AG08395 (cell line): ENCODE results near the gene NPW.
"Not testable (repeated sequence)": the region's sequence is repeated elsewhere in the genome, so short reads cannot be mapped to it uniquely, and the experiment has no call there.

Experiments used
- DNase-seq: peaks from one replicate; pipeline ENCODE4 v3.0.0; 2012; ENCODE audit warnings: mixed read lengths, low spot score

Gene NPW

DNA sequence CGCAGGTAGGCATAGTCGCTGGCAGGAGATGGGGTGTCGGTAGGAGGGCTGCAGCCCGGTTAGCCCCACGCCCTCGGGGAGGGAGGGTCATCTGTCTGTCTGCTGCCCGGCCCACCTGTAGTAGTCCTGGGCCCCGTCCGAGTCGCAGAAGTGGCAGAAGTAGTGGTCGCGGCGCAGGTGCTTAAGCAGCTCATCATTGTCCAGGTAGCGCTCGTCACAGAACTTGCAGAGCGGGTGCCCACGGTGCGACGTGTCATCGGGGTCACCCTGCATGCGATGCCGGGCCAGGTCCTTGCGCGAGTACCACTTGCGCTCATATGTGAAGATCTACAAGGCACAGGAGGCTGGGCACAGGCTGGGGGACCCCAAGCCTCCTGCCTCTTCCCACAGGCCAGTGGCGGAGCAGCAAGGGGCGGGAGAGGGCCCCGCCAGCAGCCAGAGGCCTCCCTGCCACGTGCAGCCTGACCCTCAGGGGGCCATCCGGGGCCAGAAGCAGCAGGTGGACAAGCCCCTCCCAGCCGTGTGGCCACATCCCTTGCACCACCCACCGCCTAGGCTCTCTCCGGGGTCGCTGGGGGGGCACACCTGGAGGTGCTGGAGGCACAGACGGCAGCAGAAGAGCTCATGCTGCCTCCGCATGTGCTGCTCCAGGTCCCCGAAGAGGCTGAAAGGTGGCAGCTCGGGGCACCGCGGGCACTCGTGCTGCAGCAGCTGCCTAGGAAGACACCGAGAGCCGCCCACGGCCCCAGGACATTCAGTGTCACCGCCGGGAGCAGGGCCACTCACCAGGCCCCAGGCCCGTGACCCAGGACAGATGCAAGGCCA, 17.0 kb upstream of the NPW start:
- DNase-seq = no peak

DNA sequence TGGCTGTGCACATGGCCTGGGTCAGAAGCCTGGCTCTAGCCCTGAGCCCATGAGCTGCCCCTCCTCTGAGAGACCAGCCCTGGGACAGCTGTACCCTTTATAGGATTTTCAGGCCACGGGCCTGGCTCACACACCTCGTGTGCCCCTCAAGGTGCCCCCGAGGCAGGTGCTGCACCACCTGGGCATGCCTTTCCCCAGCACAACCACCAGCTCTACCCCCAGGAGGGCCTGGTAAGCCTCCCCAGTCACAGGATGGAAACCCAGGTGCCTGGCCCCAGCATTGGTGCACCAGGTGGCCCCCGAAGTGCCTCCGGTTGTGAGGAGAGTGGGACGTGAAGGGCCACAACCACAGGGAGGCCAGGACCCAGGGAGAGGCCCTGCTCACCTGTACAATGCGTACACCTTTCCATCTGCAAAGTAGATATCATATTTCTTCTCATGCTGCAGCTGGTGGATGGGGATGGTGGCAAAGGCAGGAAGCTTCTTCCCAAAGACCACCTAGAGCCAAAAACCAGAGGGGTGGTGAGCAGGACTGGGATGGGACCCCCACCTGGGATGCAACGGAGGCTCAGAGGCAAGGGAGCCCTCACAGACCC, 16.3 kb upstream of the NPW start:
- DNase-seq = no peak

DNA sequence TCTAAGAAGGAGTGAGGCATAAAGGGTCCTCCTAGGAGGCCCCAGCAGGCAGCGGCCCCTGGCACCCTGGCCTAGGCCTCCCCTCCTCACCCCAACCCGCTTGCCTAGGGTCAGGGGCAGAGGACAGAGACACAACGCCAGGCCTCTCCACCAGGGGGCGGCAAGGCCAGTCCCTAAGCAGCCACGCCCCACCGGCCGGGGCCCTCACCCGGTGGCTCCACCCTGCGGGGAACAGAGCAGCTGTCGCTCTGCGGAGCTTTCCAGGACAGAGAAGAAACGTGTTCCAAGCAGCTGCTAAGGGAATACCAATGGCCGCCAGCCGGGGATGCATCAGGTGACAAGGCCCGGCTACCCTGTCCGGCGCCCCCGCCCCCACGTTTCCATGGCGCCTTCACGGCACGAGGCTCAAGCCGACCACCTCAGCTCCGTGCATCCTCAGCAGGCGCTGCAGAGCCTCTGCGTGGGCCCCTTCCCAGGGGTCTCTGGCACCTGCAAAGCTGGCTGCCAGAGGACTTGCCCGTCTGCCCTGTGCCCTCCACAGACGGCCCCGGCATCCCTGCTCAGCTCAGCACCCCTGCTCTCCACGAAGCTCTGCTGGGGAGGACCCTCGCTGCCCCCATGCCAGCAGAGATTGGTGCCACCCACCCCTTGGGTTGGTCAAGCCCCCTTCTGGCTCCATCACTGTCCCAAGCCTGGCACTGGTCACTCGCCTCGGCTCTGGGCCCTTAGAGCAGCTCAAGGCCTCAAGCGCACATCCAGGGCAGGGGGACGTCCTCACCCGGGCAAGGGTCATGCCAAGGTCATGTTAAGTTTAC, 15.6 kb upstream of the NPW start:
- DNase-seq = peak; percentile 92

DNA sequence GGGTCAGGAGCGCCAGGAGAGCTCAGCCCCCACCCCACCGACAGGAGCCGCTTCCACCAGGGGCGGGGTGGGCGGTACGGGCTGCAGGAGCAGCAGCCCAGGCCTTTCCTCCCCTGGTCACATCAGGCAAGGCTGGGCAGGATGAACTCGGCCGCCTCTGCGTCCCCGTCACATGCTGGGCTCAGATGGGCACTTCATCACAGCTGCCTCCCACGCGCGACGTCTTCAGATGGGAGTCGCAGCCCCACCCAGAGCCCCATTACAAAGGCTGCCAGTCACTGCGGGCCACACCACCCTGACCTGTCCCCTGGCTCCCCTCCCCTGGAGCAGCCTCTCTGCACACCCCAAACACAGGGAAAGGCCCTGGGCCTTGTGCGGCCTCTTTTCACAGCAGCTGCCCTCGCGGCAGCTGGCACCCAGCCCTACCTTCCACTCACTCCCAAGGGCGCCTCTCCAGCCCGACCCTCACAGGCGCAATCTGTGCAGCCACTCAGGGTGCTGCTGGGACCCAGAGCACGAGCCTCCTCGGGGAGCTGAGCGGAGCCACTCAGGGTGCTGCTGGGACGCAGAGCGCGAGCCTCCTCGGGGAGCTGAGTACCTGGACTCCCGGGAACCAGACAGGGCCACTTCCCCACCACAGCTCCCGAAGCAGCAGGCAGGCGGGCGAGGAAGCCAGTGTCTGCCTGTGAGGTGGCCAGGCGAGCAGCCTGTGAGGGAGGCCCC, 14.6 kb upstream of the NPW start:
- no peak for DNase-seq

DNA sequence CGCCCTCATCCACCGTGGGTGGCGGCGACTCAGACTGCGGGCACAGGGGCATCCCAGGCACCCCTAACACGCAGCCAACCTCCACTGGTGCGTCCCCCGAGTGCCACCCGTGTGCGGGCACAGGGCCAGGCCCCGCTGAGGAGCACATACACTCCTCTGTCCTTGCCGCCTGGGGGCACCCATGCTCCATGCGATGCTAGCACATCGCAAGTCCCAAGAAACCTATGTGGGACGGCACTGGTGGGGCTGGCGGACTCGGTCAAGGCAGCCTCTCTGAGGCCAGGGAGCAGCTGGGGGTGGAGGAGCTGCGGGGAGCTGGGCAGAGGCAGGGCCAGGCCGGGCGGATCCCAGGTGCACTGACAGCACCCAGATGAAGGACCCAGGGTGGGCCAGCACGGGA, 13.9 kb upstream of the NPW start:
- no peak for DNase-seq

DNA sequence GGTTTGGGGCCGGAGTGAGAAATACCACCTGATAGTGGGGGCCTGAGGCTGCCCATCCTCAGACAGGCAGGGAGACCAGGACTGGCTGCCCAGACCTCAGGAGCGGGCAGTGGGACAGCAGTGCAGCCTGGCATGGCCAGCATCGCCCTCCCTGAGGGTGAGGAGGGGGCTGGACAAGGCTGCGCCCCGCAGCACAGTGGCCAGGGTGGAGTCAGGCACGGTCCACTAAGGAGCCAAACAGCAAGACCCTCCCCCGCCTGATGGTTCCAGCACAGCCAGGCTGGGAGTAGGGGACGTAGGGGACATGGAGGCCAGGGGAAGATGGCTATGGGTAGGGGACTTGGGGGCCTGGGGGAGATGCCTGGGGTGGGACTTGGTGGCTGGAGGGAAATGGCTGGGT, 13.3 kb upstream of the NPW start:
- DNase-seq = no peak

DNA sequence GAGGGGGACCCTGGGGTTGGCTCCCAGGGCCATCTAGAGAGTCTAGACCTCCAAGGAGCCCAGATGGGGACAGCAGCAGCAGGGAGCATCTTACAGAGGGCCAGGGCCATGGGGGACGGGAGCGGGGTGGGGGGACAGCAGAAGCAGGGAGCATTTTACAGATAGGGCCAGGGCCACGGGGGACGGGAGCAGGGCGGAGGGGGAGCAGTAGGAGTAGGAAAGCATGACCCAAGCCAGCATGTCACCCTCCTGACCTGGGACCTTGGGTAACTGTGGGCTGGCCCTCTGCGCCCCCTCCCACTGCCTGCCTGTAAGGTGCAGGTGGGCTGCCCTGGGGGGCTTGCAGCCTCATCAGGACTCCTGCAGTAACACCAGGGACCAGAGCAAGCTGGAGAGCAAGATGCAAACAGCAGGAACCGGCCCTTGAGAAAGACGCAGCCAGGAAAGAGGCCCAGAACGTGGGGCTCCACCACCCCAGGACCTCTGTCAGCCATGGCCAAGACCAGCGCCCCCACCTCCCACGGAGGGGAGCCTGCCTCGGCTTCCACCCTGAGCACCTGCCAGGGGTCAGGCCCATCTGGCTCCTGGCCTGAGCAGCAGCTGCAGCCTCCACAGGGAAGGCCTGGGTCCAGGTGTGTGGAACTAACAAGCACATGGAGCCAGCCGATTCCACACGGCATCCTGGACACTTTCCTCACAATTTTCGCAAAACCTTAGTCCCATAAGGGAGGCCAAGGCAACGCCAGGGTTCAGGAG, 12.3 kb upstream of the NPW start:
- no peak for DNase-seq

DNA sequence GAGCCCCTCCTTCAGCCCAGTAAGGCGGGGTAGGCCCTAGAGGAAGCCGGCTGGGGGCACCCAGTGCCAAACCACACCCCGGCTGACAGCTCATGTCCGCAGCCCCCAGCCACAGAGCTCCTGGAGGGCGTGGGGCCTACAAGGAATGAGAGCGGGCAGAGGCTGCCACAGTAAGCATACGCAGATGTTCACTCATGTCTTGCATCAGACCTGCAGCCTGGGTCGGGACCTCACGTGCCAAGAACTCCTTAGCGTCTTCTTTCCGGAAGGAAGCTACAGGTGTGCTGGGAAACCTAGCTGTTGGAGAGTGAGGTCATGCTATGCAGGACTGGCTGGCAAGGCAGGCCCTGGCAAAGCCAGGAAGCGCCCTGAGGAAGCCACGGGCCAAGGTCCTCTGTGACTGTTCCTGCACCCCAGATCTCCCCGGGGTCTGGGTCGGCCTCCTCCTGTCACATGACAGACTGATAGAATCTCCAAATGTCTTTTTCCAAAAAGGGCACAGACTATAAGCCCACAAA, 11.5 kb upstream of the NPW start:
- DNase-seq = peak; percentile 80

DNA sequence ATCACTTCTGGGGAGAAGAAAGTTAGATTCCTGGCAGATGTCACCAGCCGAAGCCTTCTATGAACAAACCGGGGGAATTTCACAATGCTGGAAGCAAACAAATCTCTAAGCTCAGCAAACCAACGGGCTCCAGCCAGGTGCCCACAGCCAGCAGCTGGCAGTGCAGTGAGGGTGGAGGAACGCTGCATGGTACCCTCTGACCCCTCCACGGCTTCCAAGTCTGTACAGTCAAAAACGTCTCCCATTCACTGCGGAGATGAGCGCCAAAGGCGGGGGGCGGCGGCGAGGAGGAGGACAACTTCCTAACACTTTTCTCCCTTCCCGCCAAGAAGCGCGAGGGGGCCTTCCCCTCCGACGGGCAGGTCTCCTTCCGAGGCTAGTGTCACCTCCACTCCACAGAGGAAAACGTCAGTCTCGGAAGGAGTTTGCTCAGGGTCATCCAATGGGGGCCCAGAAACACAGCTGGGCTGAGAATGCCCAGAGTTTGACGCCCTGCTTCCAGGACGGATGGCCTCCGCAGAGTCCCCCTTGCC, 10.9 kb upstream of the NPW start:
- DNase-seq = peak; percentile 45

DNA sequence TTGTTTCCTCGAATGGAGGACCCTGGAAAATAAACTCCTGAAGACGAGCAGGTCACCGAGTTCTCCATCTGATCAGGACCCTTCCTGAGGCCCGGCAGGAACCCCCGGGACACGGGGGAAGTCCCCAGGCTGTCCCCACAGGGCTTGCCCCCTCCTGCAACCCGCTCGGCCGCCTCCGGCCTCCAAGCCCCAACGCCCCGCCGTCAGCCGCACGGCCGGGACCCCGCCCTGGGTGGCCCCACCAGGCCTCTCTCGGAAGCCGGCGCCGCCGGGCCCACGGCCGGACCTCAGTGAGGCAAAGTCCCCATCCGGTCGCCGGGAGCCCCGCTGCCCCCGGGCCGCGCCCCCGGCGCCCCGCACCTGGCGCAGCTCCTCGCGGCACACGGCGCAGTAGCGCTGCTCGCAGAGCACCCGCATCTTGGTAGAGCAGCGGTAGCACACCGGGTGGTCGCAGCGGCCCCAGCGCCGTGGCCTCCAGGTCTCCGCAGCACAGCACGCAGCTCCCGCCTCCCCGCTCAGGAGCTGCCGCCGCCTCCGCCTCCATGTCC, 10.3 kb upstream of the NPW start:
- no peak for DNase-seq

DNA sequence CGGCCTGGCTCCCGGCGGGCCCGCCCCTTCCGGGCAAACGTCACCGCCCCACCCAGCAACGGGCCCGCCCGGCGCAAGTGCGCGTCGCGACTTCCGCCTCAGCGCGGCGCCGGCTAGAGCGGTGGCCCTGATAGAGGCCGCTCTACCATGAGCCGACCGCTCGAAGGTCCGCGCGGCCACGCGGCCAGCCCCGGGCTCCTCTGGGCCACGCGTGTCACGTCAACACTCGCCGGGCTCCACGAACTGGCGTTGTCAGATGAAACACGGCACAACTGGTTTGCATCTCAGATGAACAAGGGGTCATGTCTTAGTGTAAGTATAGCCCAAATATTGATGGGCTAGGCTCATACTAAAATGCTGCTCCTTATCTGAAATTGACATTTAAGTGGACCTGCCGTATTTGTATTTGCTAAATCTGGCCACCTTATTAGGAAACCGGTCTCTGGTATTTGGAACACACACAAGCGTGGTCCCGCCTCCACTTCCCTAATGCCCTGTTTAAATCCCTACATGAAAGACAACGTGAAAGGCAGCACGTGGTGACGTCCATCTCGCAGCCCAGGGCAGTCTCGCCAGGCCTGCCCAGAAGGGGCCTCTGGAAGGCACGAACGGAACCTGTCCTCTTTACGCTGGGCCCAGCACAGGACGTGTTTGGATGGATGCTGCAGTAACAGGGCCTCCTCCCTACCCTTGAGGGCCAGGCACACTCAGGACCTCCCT, 9.6 kb upstream of the NPW start, which contains the start of gene ZNF598:
ZNF598 (minus strand) TSS at position 31 of the 720 bp plus-strand sequence.
- DNase-seq = peak; percentile 95

DNA sequence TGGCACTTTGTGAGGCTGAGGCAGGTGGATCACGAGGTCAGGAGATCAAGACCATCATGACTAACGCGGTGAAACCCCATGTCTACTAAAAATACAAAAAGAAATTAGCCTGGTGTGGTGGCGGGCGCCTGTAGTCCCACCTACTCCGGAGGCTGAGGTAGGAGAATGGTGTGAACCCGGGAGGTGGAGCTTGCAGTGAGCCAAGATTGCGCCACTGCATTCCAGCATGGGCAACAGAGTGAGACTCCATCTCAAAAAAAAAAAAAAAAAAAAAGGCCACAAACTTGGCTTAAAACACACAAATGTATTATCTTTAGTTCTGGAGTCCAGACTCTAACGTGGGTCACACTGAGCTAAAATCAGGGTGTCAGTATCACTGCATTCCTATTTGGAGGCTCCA, 7.9 kb upstream of the NPW start:
- not testable (repeated sequence) for DNase-seq

DNA sequence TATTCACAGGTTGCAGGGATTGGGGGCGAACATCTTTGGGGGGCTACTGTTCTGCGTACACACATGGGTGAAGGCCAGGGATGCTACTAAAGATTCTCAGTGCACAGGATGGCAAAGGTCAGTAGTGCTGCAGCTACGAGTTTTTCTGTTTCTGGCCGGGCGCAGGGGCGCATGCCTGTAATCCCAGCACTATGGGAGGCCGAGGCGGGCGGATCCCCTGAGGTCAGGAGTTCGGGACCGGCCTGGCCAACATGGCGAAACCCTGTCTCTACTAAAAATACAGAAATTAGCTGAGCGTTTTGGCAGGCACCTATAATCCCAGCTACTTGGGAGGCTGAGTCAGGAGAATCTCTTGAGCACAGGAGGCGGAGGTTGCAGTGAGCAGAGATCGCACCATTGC, 6.1 kb upstream of the NPW start:
- DNase-seq = no peak

DNA sequence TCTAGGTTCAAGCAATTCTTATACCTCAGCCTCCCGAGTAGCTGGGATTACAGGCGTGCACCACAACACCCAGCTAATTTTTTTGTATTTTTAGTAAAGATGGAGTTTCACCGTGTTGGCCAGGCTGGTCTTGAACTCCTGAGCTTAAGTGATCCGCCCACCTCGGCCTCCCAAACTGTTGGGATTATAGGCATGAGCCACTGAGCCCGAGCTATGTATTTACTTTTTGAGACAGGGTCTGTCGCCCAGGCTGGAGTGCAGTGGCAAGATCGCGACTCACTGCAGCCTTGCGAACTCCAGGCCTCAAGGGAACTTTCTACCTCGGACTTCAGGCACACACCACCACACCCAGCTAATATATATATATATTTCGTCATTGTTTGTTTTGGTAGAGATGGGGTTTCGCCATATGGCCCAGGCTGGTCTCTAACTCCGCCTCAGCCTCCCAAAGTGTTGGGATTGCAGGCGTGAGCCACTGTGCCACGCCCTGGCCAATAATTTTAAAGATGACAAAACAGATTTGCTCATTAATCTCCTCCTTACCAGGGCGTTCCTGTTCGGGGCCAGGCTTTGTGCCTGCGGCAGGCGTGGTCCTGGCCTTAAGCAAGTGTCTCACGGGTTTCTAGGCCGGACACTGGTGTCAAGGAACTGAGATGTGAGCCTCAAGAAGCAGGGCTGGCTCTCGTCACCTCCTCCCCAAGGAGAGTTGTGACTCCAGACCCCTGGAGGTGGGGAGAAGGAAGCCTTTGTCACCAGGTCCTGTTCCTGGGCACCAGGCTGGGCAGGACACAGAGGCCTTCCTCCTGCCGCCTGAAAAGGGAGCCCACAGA, 4.3 kb upstream of the NPW start:
- no peak for DNase-seq

DNA sequence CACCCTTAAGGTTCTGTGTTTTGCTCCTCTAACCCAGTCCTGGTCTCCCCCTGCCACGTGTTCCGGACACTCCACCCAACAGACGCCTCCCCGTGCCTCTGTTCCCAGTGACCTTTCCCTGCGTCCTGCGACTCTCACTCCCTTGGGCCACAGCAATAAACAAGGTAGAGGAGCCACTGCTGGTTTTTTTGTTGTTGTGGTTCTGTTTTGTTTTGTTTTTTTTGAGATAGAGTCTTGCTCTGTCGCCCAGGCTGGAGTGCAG, 3.7 kb upstream of the NPW start:
- DNase-seq = no peak

DNA sequence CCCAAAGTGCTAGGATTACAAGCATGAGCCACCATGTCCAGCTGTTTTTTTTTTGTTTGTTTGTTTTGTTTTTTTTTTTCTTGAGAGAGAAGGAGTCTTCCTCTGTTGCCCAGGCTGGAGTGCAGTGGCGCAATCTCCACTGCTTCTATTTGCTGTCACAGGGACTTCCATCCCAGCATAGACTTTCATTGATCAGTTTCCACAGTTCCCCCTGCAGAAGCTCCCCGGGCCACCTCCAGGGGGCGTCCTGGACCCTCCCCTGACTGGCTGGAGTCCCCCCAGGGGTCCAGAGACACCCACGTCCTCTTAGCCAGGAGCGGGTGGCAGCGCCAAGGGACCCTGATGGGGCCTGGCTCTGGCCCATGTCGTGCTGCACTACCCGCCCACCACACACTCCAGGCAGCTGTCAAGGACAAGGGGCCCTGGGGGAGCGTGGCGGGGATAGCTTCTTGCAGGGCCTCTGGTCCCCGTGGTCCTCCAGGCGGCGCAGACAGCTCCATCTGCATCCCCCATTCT, 3.1 kb upstream of the NPW start:
- DNase-seq = no peak

DNA sequence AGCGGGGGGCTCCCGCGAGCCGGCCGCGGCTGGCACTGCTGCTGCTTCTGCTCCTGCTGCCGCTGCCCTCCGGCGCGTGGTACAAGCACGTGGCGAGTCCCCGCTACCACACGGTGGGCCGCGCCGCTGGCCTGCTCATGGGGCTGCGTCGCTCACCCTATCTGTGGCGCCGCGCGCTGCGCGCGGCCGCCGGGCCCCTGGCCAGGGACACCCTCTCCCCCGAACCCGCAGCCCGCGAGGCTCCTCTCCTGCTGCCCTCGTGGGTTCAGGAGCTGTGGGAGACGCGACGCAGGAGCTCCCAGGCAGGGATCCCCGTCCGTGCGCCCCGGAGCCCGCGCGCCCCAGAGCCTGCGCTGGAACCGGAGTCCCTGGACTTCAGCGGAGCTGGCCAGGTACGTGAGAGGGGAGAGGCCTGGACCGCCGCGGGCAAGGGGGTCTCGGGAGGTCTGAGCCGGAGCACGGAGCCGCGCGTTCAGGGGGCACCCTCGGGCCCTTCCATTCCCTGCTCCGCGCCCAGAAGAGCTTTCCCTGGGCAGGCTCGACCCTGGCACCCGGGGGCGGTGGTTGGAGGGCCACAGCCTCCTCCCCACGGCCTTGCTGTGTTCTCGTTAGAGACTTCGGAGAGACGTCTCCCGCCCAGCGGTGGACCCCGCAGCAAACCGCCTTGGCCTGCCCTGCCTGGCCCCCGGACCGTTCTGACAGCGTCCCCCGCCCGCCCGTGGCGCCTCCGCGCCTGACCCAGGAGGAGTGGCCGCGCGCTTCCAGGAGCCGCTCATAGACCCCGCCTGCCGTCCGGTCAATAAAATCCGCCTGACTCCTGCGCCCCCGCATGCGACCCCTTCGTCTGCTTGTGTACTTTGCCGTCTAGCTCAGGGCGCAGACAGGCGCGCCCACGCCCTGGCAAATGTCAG, 591 bp downstream of the NPW start:
- DNase-seq = no peak

DNA sequence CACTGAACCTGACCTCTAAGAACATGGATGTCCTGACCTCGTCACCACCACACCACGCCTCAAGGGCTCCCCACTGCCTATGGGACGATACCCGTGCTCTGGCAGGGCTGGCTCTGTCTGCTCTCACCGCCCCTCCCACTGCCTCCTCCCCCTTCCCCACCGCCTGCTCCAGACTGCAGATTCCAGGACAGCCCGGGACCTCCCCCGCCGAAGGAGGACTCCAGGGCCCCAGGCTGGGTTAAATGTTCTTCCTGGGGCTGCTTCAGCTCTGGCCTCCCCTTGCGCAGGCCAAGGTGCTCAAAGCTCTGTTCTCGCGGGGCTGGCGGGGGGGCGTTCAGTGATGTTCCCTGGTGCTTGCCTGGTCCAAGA, 3.1 kb downstream of the NPW start:
- no peak for DNase-seq
